ENCODE data around the gene ADGRL3.

- TF ChIP-seq CTCF (IDR thresholded peaks at IDR 0.05) (no peak), EZH2 (IDR thresholded peaks at IDR 0.05) (no peak), EZH2phosphoT487 (IDR thresholded peaks at IDR 0.05) (no peak)
Measured at GRCh38 chr4:61401771-61402170, 201.6 kb downstream of the ADGRL3 start.

Data from neural progenitor cell (in vitro differentiated cells).